Fibroblast of lung (primary cell): ENCODE measurements around the gene MYO5B. TPM values are rescaled to one million over a fixed set of nuclear protein-coding genes. Genes with fewer than 3 reads are reported as not detected.

ENCODE experiments used
- DNase-seq, 2 donors: peaks; one replicate each; pipeline versions ENCODE4 v3.0.0 to v3.0.0-alpha.2; 2010; ENCODE audit warnings: low read depth in 2 of 2
- H2AFZ ChIP-seq: 2 replicates; pipeline ENCODE4 v1.5.1; 2012; ENCODE audit warnings: low read length, control low read depth, inconsistent platforms
- H3K27ac ChIP-seq: 2 replicates; pipeline ENCODE4 v1.5.1; 2011; ENCODE audit warnings: low read length, control low read depth; ENCODE audit not compliant: insufficient read depth
- H3K27me3 ChIP-seq: 2 replicates; pipeline ENCODE4 v1.5.1; 2011; ENCODE audit warnings: mild to moderate bottlenecking, low read length; ENCODE audit not compliant: control insufficient read depth, insufficient read depth
- H3K36me3 ChIP-seq: 2 replicates; pipeline ENCODE4 v1.5.1; 2011; ENCODE audit warnings: low read length; ENCODE audit not compliant: control insufficient read depth, insufficient read depth
- H3K4me1 ChIP-seq: 2 replicates; pipeline ENCODE4 v1.5.1; 2011; ENCODE audit warnings: low read length; ENCODE audit not compliant: control insufficient read depth, insufficient read depth; ENCODE audit errors: extremely low read depth
- H3K4me2 ChIP-seq: 2 replicates; pipeline ENCODE4 v1.5.1; 2011; ENCODE audit warnings: low read length, control low read depth; ENCODE audit not compliant: insufficient read depth; ENCODE audit errors: extremely low read depth
- H3K4me3 ChIP-seq, 4 experiments: fragments of 200-600 bp in 1 of 4; sonication (generic) in 1 of 4; replicated peaks in 1 of 4; 2 replicates each; pipeline ENCODE4 v1.5.1; 2011 to 2016; ENCODE audit warnings: low read length in 4 of 4, low read depth in 3 of 4, mild to moderate bottlenecking in 3 of 4, control low read depth in 2 of 4, inconsistent platforms in 1 of 4, mixed read lengths in 1 of 4; ENCODE audit not compliant: insufficient read depth in 1 of 4; ENCODE audit errors: control extremely low read depth in 1 of 4
- H3K79me2 ChIP-seq: 2 replicates; pipeline ENCODE4 v1.5.1; 2012; ENCODE audit warnings: mild to moderate bottlenecking, low read length, inconsistent platforms; ENCODE audit not compliant: control insufficient read depth, insufficient read depth
- H3K9ac ChIP-seq: 2 replicates; pipeline ENCODE4 v1.5.1; 2011; ENCODE audit warnings: mild to moderate bottlenecking, low read length, control low read depth; ENCODE audit not compliant: insufficient read depth
- H3K9me3 ChIP-seq: 2 replicates; pipeline ENCODE4 v1.5.1; 2012; ENCODE audit warnings: low read depth, low read length; ENCODE audit not compliant: control insufficient read depth, insufficient read depth
- H4K20me1 ChIP-seq: 2 replicates; pipeline ENCODE4 v1.5.1; 2011; ENCODE audit warnings: low read length; ENCODE audit not compliant: control insufficient read depth, insufficient read depth; ENCODE audit errors: extremely low read depth
- EZH2 ChIP-seq: IDR thresholded peaks from 2 replicates; pipeline ENCODE4 v1.5.1; 2012; ENCODE audit warnings: low read length, control low read depth, mild to moderate bottlenecking; ENCODE audit errors: missing control alignments
- polyA plus RNA-seq, 2 donors: library from polyadenylated mRNA; depleted of rRNA in 1 of 2; stranded (reverse) in 1 of 2; unstranded in 1 of 2; fragments of >200 nt; gene quantifications; 2 replicates each; pipeline ENCODE4 v1.2.1, GENCODE V29; 2011 to 2012; ENCODE audit warnings: missing spikeins in 1 of 2
- total RNA-seq: library from RNA; depleted of rRNA; stranded (reverse); fragments of >200 nt; gene quantifications from 2 replicates; pipeline ENCODE4 v1.2.1, GENCODE V29; 2014
- TF ChIP-seq, protein P1 (sequence below), 2 donors: IDR thresholded peaks in 1 of 2; conservative IDR thresholded peaks in 1 of 2; 1 replicate in 1 of 2; 2 replicates in 1 of 2; pipeline ENCODE4 v1.5.1; 2011 to 2012; ENCODE audit warnings: low read length in 2 of 2, control low read depth in 1 of 2, inconsistent platforms in 1 of 2, low read depth in 1 of 2, mild to moderate bottlenecking in 1 of 2

MYO5B gene
- total and polyA plus RNA-seq, 2 donors (not counting 1 experiment from before 2014, with no cell fraction given) = under 0.01 to 0.06 TPM

DNA sequence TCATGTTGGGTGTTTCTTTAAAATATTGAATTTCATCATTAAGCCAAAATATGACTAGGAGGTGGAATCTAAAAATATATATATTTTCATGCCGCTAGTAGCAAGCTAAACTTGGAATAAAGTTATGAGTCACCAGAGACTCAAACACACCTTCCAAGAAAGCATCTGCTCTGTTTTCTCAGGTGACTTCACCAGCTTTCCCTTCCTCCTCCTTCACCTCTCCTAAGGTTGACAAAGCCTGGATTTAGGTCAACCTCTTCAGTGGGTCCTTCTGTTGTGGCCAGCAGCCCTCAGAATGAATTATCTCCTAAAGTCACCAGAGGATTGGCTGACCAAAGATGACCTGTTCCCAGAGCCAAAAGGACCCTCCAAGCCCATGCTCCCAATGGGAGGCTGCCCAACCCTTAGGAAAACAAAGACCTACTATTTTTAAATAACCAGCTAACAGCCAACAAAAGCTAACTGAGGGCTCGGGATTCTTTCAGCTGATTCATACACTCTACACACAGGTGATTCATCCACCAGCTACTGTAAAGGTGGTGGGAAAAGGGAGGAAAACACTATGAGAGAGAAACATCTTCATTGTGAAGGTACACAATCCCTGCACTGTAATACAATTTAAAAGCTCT, 113.9 kb downstream of the MYO5B start:
- no peak overlapping the region for H3K9ac ChIP-seq
- no peak overlapping the region for H3K27ac ChIP-seq

DNA sequence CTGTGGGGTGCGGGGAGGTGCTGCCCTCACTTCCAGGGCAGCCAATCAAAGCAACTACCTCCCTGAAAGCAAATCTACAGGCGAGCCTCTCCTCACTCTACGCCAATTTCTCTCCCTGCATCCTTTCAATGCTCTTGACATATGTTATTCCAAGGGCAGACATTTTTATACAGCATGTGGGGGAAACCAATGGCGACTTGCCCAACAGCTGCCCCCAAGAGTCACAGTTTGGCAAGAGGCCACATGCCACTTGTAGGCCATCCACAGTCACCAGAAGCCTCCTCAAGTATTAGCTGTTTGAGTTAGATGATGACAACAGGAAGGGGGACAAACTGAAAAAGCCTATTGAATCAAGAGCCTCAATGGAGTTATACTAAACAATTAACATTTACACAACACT, 114.6 kb downstream of the MYO5B start:
- TF ChIP-seq EZH2 = no peak
- TF ChIP-seq, protein P1, sequence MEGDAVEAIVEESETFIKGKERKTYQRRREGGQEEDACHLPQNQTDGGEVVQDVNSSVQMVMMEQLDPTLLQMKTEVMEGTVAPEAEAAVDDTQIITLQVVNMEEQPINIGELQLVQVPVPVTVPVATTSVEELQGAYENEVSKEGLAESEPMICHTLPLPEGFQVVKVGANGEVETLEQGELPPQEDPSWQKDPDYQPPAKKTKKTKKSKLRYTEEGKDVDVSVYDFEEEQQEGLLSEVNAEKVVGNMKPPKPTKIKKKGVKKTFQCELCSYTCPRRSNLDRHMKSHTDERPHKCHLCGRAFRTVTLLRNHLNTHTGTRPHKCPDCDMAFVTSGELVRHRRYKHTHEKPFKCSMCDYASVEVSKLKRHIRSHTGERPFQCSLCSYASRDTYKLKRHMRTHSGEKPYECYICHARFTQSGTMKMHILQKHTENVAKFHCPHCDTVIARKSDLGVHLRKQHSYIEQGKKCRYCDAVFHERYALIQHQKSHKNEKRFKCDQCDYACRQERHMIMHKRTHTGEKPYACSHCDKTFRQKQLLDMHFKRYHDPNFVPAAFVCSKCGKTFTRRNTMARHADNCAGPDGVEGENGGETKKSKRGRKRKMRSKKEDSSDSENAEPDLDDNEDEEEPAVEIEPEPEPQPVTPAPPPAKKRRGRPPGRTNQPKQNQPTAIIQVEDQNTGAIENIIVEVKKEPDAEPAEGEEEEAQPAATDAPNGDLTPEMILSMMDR (conservative IDR thresholded peaks at IDR 0.05 in 1 of 2, IDR thresholded peaks at IDR 0.05 in 1 of 2; ENCODE audit: low read depth in 1 of 2, low read length in 2 of 2) = no peak
- Histone ChIP-seq H3K9ac (no peak overlapping the region), H4K20me1 (no peaks in the 10 kb centered on the region), H3K4me3 (no peak overlapping the region), H3K9me3 (no peaks in the 10 kb centered on the region), H3K4me1 (no peaks in the 10 kb centered on the region), H3K79me2 (no peaks in the 10 kb centered on the region), H2AFZ (no peak overlapping the region), H3K27ac (no peak overlapping the region), H3K36me3 (no peaks in the 10 kb centered on the region), H3K4me2 (no peak overlapping the region), H3K27me3 (no peaks in the 10 kb centered on the region)
- DNase-seq = no peak

More for the DNA sequence above, 113.9 kb downstream of the MYO5B start:
- H3K4me1 ChIP-seq = no peaks in the 10 kb centered on the region
- no peaks in the 10 kb centered on the region for H3K27me3 ChIP-seq
- no peaks in the 10 kb centered on the region for H3K36me3 ChIP-seq
- no peaks in the 10 kb centered on the region for H3K9me3 ChIP-seq
- H2AFZ ChIP-seq = no peak overlapping the region
- peak in 1 of 2 donors; percentile 32 for DNase-seq
- no peak overlapping the region for H3K4me3 ChIP-seq
- TF ChIP-seq, protein P1 (conservative IDR thresholded peaks at IDR 0.05 in 1 of 2, IDR thresholded peaks at IDR 0.05 in 1 of 2; ENCODE audit: low read depth in 1 of 2, low read length in 2 of 2) = no peak
- TF ChIP-seq EZH2 = no peak
- H3K4me2 ChIP-seq = no peak overlapping the region
- H4K20me1 ChIP-seq = no peaks in the 10 kb centered on the region
- no peaks in the 10 kb centered on the region for H3K79me2 ChIP-seq

DNA sequence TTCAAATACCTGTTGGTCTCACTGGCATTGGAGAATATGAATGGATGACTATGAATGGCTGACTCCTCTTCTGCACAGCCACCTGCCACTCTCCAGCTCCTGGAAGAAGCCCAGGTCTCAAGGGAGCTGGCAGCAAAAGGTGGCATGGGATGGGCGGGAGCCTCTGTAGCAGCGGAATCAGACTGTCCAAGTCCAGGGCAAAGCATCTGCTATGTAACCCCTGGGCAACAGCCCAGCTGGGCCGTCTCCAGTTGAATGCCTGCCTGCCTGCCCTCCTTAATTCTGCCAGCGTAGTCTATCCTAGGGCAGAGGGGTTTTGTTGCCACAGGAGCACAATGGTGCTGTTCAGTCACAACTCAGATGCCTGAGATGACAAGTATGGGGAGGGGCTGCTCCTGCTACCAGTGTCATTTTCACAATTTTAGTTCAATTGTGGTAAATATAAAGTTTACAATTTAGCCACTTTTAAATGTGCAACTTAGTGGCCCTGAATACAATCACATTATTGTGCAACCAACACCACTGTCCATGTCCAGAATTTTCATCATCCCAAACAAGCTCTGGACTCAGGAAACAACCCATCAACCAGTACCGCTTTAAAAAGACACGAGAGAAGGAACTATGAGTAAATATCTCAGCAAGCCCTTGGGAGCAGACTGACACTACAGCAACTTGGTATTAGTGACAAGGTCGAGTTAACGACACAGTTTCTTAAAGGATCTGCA, 115.2 kb downstream of the MYO5B start:
- H3K27ac ChIP-seq = no peak overlapping the region
- no peaks in the 10 kb centered on the region for H3K9me3 ChIP-seq
- no peaks in the 10 kb centered on the region for H3K36me3 ChIP-seq
- H3K4me3 ChIP-seq = no peak overlapping the region
- H4K20me1 ChIP-seq = no peaks in the 10 kb centered on the region
- no peak overlapping the region for H2AFZ ChIP-seq
- H3K79me2 ChIP-seq = no peaks in the 10 kb centered on the region
- H3K9ac ChIP-seq = no peak overlapping the region
- no peak overlapping the region for H3K4me2 ChIP-seq
- no peak for DNase-seq
- no peaks in the 10 kb centered on the region for H3K4me1 ChIP-seq
- H3K27me3 ChIP-seq = no peaks in the 10 kb centered on the region
- no peak for TF ChIP-seq EZH2
- TF ChIP-seq, protein P1 (conservative IDR thresholded peaks at IDR 0.05 in 1 of 2, IDR thresholded peaks at IDR 0.05 in 1 of 2; ENCODE audit: low read depth in 1 of 2, low read length in 2 of 2) = no peak
